Measurements from ENCODE around the gene C10orf143. TPM values are rescaled to one million over a fixed set of nuclear protein-coding genes. Genes with fewer than 3 reads are reported as not detected.
A peak's percentile ranks its signal among the peaks of the same experiment; 100 is the strongest.

C10orf143 gene
- total and polyA plus RNA-seq, 3 experiments from 2014 or later = 5.7 to 24.6 (median 6.7) TPM

- H3K27me3 ChIP-seq (ENCODE audit: insufficient read depth, low read length, poor library complexity, severe bottlenecking) = no peaks in the 10 kb centered on the region
- Mint-ChIP-seq H3K4me1 (peaks cover 52 to 71% (median 68%) of the 10 kb centered on the region in 3 donors), H3K27ac (peak overlapping the region in 6 of 8 donors; percentile 15 to 85 (median 52)), H3K36me3 (peaks cover 0 to 27% (median 12%) of the 10 kb centered on the region in 3 donors), H3K9me3 (no peaks in the 10 kb centered on the region), H3K4me3 (peak overlapping the region; percentile 75 to 96 (median 88)), H3K27me3 (peaks cover 0 to 8% of the 10 kb centered on the region in 2 donors)
- H3K4me3 ChIP-seq (ENCODE audit: low read length) = no peak overlapping the region
- ChIA-PET POLR2A (interaction anchor here (2.9 kb wide), 1 partner anchor 28 kb away, joined by 69 read pairs; the partner anchor contains the start of gene C10orf143), CTCF (interaction anchor here (1.0 to 6.6 kb wide), 2 partner anchors 10 to 28 kb away, joined by 3 to 65 read pairs; partner anchors contain the start of gene C10orf143)
- peak overlapping the region; percentile 70 for H3K27ac ChIP-seq (ENCODE audit: low read depth, low read length)
- no peaks in the 10 kb centered on the region for H3K9me3 ChIP-seq (ENCODE audit: low read length)
- H3K4me1 ChIP-seq (ENCODE audit: insufficient read depth, low read length) = peaks cover 53% of the 10 kb centered on the region
- no peak for DNase-seq
- H3K36me3 ChIP-seq (ENCODE audit: insufficient read depth, low read length) = no peaks in the 10 kb centered on the region
These were observed 27.8 kb upstream of the C10orf143 start for GRCh38 chr10:130138479-130138866.

- peak overlapping the region; percentile 73 for H3K4me3 ChIP-seq (ENCODE audit: low read length)
- CTCF ChIA-PET = interaction anchor here (1.0 to 6.6 kb wide), 2 partner anchors 10 to 27 kb away, joined by 3 to 65 read pairs; partner anchors contain the start of gene C10orf143
- H3K4me1 Mint-ChIP-seq = peaks cover 49 to 66% (median 63%) of the 10 kb centered on the region in 3 donors
These were observed 27.2 kb upstream of the C10orf143 start for GRCh38 chr10:130137659-130138478.

DNA sequence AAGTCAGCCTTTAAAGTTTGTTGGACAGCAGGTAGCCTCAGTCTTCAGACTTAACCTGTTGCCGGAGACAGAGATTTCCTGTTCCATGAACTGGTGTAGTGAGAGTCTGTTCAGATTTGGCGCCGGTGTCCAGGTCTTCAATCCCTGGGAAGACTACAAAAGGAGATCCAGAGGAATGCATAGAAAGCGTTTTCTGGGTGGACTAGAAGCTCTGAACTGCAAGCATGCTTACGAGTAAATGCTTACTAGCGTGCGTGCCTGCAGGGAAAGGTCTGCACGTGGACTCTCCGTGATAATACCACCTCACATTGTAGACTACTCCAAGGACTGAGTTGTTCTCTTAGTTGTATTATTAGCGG is 26.4 kb upstream of the C10orf143 start:
- Histone ChIP-seq H3K27ac (ENCODE audit: low read depth, low read length) (peak overlapping the region; percentile 70), H3K27me3 (ENCODE audit: insufficient read depth, low read length, poor library complexity, severe bottlenecking) (no peaks in the 10 kb centered on the region), H3K36me3 (ENCODE audit: insufficient read depth, low read length) (no peaks in the 10 kb centered on the region), H3K4me1 (ENCODE audit: insufficient read depth, low read length) (peaks cover 47% of the 10 kb centered on the region), H3K4me3 (ENCODE audit: low read length) (peak overlapping the region; percentile 73), H3K9me3 (ENCODE audit: low read length) (no peaks in the 10 kb centered on the region)
- peak overlapping the region; percentile 45 to 88 (median 76) for H3K27ac Mint-ChIP-seq
- no peak for DNase-seq
- peaks cover 0 to 16% (median 4%) of the 10 kb centered on the region in 3 donors for H3K36me3 Mint-ChIP-seq
- H3K9me3 Mint-ChIP-seq = no peaks in the 10 kb centered on the region
- ChIA-PET CTCF (interaction anchor here (1.6 to 6.6 kb wide), 2 partner anchors 9 to 26 kb away, joined by 5 to 65 read pairs; partner anchors contain the start of gene C10orf143), POLR2A (interaction anchor here (2.9 kb wide), 1 partner anchor 26 kb away, joined by 69 read pairs; the partner anchor contains the start of gene C10orf143)
- H3K4me3 Mint-ChIP-seq = peak overlapping the region; percentile 87 to 96 (median 88)
- peaks cover 41 to 58% (median 55%) of the 10 kb centered on the region in 3 donors for H3K4me1 Mint-ChIP-seq
- H3K27me3 Mint-ChIP-seq = peaks cover 5 to 12% of the 10 kb centered on the region in 2 donors

More at GRCh38 chr10:130137659-130138478, 27.2 kb upstream of the C10orf143 start:
- POLR2A ChIA-PET = interaction anchor here (2.9 kb wide), 1 partner anchor 27 kb away, joined by 69 read pairs; the partner anchor contains the start of gene C10orf143
- Histone ChIP-seq H3K36me3 (ENCODE audit: insufficient read depth, low read length) (no peaks in the 10 kb centered on the region), H3K4me1 (ENCODE audit: insufficient read depth, low read length) (peaks cover 53% of the 10 kb centered on the region), H3K27me3 (ENCODE audit: insufficient read depth, low read length, poor library complexity, severe bottlenecking) (no peaks in the 10 kb centered on the region), H3K9me3 (ENCODE audit: low read length) (no peaks in the 10 kb centered on the region), H3K27ac (ENCODE audit: low read depth, low read length) (peak overlapping the region; percentile 70)
- DNase-seq = no peak
- H3K36me3 Mint-ChIP-seq = peaks cover 0 to 24% (median 9%) of the 10 kb centered on the region in 3 donors
- no peaks in the 10 kb centered on the region for H3K9me3 Mint-ChIP-seq
- peaks cover 0 to 8% of the 10 kb centered on the region in 2 donors for H3K27me3 Mint-ChIP-seq
- H3K4me3 Mint-ChIP-seq = peak overlapping the region; percentile 87 to 96 (median 88)
- peak overlapping the region in 7 of 8 donors; percentile 28 to 88 (median 84) for H3K27ac Mint-ChIP-seq

DNA sequence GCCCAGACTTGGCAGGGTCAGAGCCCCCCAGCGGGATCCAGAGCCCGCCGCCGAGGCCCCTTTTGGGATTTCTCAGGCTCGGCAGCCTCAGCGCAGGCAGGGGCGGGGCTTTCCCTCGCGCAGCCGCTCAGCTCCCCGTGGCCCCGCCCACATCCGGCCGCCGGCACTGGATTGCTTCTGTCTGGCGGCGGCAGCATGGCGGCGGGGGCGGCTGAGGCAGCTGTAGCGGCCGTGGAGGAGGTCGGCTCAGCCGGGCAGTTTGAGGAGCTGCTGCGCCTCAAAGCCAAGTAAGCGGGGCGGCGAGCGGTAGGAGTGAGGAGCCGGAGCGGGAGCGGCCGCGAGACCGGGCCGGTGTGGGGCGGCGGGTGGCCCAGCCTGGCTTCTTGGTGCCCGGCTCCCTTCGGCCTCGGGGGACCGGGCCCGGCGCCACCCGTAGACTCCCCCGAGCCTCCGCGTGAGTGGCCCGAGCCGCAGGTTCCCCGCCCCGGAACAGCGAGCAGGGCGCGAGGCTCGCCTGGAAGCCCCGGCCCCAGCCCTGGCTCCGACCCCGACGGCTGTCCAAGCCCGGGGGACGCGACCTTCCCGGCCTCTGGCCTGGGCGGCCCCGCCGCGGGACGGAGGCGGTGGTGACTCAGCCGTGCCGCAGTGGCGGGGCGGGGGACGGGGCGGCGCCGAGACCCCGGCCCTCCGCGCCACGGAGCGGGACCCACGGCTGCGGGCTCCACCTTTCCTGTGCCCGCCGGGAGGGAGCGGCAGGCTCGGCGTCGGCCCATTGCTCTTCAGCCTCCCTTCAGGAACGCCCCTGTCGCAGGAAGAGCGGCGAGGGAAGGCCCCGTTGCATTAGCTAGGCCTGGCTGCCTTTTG is 25.8 kb upstream of the C10orf143 start, which contains the start of gene GLRX3:
TSS of gene GLRX3 (plus strand) at position 166 of the 864 bp plus-strand sequence. CDS start at position 196, 30 bp downstream.
- no peaks in the 10 kb centered on the region for H3K9me3 ChIP-seq (ENCODE audit: low read length)
- peaks cover 0 to 13% (median 3%) of the 10 kb centered on the region in 3 donors for H3K36me3 Mint-ChIP-seq
- ChIA-PET POLR2A (interaction anchor here (2.9 kb wide), 1 partner anchor 26 kb away, joined by 69 read pairs; the partner anchor contains the start of gene C10orf143), CTCF (interaction anchor here (0.8 to 6.6 kb wide), 3 partner anchors 8 to 250 kb away, joined by 3 to 65 read pairs (median 5); partner anchors contain the start of gene C10orf143)
- peak within 1 kb of the TSS; percentile 70 for H3K27ac ChIP-seq (ENCODE audit: low read depth, low read length)
- peak within 1 kb of the TSS; percentile 73 for H3K4me3 ChIP-seq (ENCODE audit: low read length)
- H3K27ac Mint-ChIP-seq = peak within 1 kb of the TSS; percentile 68 to 97 (median 86)
- no peaks in the 10 kb centered on the region for H3K36me3 ChIP-seq (ENCODE audit: insufficient read depth, low read length)
- no peaks in the 10 kb centered on the region for H3K27me3 ChIP-seq (ENCODE audit: insufficient read depth, low read length, poor library complexity, severe bottlenecking)
- H3K9me3 Mint-ChIP-seq = no peaks in the 10 kb centered on the region
- peaks cover 36 to 52% (median 49%) of the 10 kb centered on the region in 3 donors for H3K4me1 Mint-ChIP-seq
- DNase-seq = peak; percentile 82 to 92 (median 88)
- H3K27me3 Mint-ChIP-seq = peaks cover 9 to 17% of the 10 kb centered on the region in 2 donors
- peak within 1 kb of the TSS; percentile 87 to 98 (median 91) for H3K4me3 Mint-ChIP-seq
- H3K4me1 ChIP-seq (ENCODE audit: insufficient read depth, low read length) = peaks cover 41% of the 10 kb centered on the region

- Histone ChIP-seq H3K27ac (ENCODE audit: low read depth, low read length) (peak overlapping the region; percentile 70), H3K9me3 (ENCODE audit: low read length) (no peaks in the 10 kb centered on the region), H3K4me1 (ENCODE audit: insufficient read depth, low read length) (peaks cover 34% of the 10 kb centered on the region), H3K36me3 (ENCODE audit: insufficient read depth, low read length) (no peaks in the 10 kb centered on the region), H3K27me3 (ENCODE audit: insufficient read depth, low read length, poor library complexity, severe bottlenecking) (peaks cover 3% of the 10 kb centered on the region), H3K4me3 (ENCODE audit: low read length) (peak overlapping the region; percentile 73)
- ChIA-PET POLR2A (interaction anchor here (2.9 kb wide), 1 partner anchor 25 kb away, joined by 69 read pairs; the partner anchor contains the start of gene C10orf143), CTCF (interaction anchor here (0.8 to 6.6 kb wide), 3 partner anchors 8 to 249 kb away, joined by 3 to 65 read pairs (median 5); partner anchors contain the start of gene C10orf143)
- Mint-ChIP-seq H3K4me1 (peaks cover 31 to 45% (median 42%) of the 10 kb centered on the region in 3 donors), H3K9me3 (no peaks in the 10 kb centered on the region), H3K36me3 (peaks cover 0 to 11% (median 3%) of the 10 kb centered on the region in 3 donors), H3K27ac (peak overlapping the region in 6 of 8 donors; percentile 47 to 97 (median 78)), H3K4me3 (peak overlapping the region; percentile 87 to 98 (median 91)), H3K27me3 (peaks cover 11 to 22% of the 10 kb centered on the region in 2 donors)
- no peak for DNase-seq
These were observed 25.1 kb upstream of the C10orf143 start for GRCh38 chr10:130135676-130136225.

DNA sequence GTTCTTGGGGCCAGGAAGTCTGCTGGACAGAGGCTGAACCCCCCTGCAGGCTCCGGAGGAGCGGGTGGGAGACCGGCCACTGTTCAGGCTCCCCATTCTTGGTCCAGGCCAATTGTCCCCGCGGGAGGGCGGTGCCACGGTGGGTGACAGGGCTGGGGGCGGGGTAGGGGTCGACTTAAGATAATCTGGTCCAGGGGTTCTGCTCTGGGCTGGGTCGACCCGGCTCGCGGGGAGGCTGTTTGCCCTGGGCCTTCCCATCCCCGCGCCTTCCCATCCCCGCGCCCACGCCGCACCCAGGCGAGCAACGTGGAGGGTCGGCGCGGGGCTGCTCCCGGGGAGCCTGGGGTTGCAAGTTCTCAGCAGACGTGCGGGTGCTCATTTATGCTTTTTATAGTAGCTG is 18.3 kb upstream of the C10orf143 start:
- no peak overlapping the region for H3K4me3 ChIP-seq (ENCODE audit: low read length)
- no peaks in the 10 kb centered on the region for H3K36me3 ChIP-seq (ENCODE audit: insufficient read depth, low read length)
- no peak overlapping the region for H3K27ac ChIP-seq (ENCODE audit: low read depth, low read length)
- no peaks in the 10 kb centered on the region for H3K9me3 ChIP-seq (ENCODE audit: low read length)
- Mint-ChIP-seq H3K4me3 (no peak overlapping the region), H3K4me1 (peaks cover 6 to 10% (median 6%) of the 10 kb centered on the region in 3 donors), H3K36me3 (no peaks in the 10 kb centered on the region), H3K27me3 (peaks cover 20 to 40% of the 10 kb centered on the region in 2 donors), H3K9me3 (no peaks in the 10 kb centered on the region), H3K27ac (no peak overlapping the region)
- peaks cover 7% of the 10 kb centered on the region for H3K27me3 ChIP-seq (ENCODE audit: insufficient read depth, low read length, poor library complexity, severe bottlenecking)
- CTCF ChIA-PET = interaction anchor here (0.8 to 3.2 kb wide), 9 partner anchors 8 to 1917 kb away, joined by 3 to 34 read pairs (median 5); partner anchors contain the start of genes C10orf143 and GLRX3
- no peak for DNase-seq
- POLR2A ChIA-PET = no interaction called here
- H3K4me1 ChIP-seq (ENCODE audit: insufficient read depth, low read length) = peaks cover 4% of the 10 kb centered on the region

Measured in CD8-positive, alpha-beta memory T cell (primary cell).